Transverse colon (tissue), 3 donors: ENCODE results near the gene PLXNA3.

Experiments
- CTCF ChIP-seq, 5 experiments: fragments of 200-600 bp in 3 of 5; fragments of 450-650 bp in 2 of 5; sonication (generic) in 3 of 5; IDR thresholded peaks; 1 replicate in 2 of 5; 2 replicates in 3 of 5; pipeline ENCODE4 v1.5.1; 2016 to 2017; ENCODE audit warnings: antibody characterized with exemption in 5 of 5, inconsistent platforms in 3 of 5, mild to moderate bottlenecking in 2 of 5, moderate library complexity in 1 of 5
- POLR2A ChIP-seq: fragments of 450-650 bp; IDR thresholded peaks from one replicate; pipeline ENCODE4 v1.6.1; 2016; ENCODE audit warnings: antibody characterized with exemption, mild to moderate bottlenecking, moderate library complexity

- TF ChIP-seq CTCF (IDR thresholded peaks at IDR 0.05), result no peak
- TF ChIP-seq POLR2A, result no peak
Observed at GRCh38 chrX:154512879-154513553, 54.9 kb downstream of the PLXNA3 start.
